Measurements from ENCODE around the gene NKRF. TPM values are rescaled to one million over a fixed set of nuclear protein-coding genes. Genes with fewer than 3 reads are reported as not detected.

NKRF gene
- total and polyA plus RNA-seq, 12 donors = 2.8 to 6.9 (median 4.6) TPM

DNA sequence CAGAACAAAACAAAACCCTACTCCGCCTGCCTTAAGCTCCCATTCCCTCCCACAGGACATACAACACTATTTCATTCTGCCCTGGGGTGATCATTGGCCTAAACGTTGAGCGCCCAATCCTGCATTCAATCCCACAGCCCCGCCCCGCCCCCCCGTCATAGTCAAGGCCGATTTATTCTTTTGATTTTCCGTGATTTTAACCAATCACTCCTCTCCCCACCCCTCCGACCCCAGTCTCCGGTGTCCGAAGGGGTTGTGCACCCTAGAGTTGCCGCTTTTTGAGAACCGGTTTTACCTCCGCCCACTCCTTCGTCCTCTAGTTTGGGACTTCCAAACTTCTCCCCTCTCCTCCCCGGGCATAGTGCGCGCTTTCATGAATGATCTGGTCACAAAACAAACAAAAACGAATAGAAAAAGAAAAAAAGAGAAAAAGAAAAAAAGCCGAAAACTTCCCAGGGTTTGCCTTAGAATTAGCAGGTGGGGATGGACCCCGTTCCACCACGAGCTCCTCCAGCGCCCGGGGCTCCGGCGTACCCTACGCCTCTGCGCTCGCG is 32.3 kb downstream of the NKRF start:
- DNase-seq (peak; percentile 12 to 34), ATAC-seq (peak; percentile 15 to 49 (median 40))
- Histone ChIP-seq H3K36me3 (peaks cover 0 to 14% (median 0%) of the 10 kb centered on the region in 9 donors), H3K27ac (peak overlapping the region; percentile 85 to 98 (median 93)), H3K9me3 (no peaks in the 10 kb centered on the region), H3K4me1 (peaks cover 0 to 30% (median 17%) of the 10 kb centered on the region in 9 donors), H3K27me3 (no peaks in the 10 kb centered on the region), H3K4me3 (peak overlapping the region; percentile 32 to 82 (median 74))
- WGBS, 2 donors = 0 to 1% methylated on average over 28 to 29 of the region's 30 CpGs
- intact Hi-C loops (cut with DNase I) = loop anchor here in 2 of 10 donors (1.0 to 10.0 kb wide), 2 partner anchors 9 to 59 kb away; partner anchors contain the start of gene STEEP1 (in 1 of the 2)
- TF ChIP-seq, protein P1, sequence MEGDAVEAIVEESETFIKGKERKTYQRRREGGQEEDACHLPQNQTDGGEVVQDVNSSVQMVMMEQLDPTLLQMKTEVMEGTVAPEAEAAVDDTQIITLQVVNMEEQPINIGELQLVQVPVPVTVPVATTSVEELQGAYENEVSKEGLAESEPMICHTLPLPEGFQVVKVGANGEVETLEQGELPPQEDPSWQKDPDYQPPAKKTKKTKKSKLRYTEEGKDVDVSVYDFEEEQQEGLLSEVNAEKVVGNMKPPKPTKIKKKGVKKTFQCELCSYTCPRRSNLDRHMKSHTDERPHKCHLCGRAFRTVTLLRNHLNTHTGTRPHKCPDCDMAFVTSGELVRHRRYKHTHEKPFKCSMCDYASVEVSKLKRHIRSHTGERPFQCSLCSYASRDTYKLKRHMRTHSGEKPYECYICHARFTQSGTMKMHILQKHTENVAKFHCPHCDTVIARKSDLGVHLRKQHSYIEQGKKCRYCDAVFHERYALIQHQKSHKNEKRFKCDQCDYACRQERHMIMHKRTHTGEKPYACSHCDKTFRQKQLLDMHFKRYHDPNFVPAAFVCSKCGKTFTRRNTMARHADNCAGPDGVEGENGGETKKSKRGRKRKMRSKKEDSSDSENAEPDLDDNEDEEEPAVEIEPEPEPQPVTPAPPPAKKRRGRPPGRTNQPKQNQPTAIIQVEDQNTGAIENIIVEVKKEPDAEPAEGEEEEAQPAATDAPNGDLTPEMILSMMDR (IDR thresholded peaks at IDR 0.05) = no peak

DNA sequence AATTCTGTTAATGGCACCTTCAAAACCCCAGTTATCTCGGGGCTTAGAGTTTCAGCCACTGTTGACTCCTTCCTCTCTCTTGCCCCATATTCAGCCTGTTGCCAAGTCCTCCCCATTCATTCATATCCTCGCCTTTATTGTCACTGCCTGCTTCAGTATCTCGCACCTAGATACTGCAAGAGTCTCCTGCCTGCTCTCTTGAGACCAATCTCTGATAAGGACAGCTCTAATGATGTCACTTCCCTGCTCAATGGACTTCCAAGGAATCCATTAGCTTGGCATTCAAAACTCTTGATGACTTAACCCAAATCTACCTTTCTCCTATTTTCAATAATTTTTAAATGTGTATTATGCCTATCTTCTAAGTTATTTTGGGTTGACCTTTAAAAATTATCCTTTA is 33.0 kb downstream of the NKRF start:
- 17 to 25% methylated on average over 3 of the region's 3 CpGs for WGBS, 2 donors
- no peak for DNase-seq
- TF ChIP-seq, protein P1 (IDR thresholded peaks at IDR 0.05) = no peak
- ATAC-seq = no peak
- no peaks in the 10 kb centered on the region for H3K27me3 ChIP-seq
- H3K4me3 ChIP-seq = peak overlapping the region in 9 of 10 donors; percentile 49 to 82 (median 74)
- H3K36me3 ChIP-seq = peaks cover 0 to 11% (median 0%) of the 10 kb centered on the region in 9 donors
- H3K9me3 ChIP-seq = no peaks in the 10 kb centered on the region
- H3K4me1 ChIP-seq = peaks cover 0 to 30% (median 17%) of the 10 kb centered on the region in 9 donors
- peak overlapping the region in 9 of 10 donors; percentile 85 to 98 (median 94) for H3K27ac ChIP-seq
- intact Hi-C loops (cut with DNase I) = loop anchor here in 1 of 10 donors (10.0 kb wide), 1 partner anchor 58 kb away; no protein-coding TSS in a partner anchor

DNA sequence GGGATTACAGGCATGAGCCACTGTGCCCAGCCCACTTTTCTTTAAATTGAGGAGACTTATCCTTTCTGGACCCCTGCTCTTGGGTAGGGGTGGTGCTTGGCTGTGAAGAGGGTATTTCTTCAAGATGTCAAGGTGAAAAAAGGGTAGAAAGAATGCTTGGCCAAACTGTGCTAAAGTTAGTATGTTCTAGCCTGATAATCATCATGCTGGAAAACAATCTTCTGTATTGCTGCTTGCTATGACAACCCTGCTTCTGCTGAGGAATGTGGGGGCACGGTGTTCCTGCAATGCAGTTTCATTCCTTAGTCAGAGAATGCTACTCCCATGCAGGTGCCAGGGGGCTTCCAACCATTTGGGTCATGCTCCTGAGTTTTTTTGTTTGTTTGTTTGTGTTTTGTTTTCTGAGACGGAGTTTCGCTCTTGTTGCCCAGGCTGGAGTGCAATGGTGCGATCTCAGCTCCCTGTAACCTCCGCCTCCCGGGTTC is 35.8 kb downstream of the NKRF start:
- H3K4me1 ChIP-seq = peaks cover 0 to 10% (median 9%) of the 10 kb centered on the region in 9 donors
- TF ChIP-seq, protein P1 (IDR thresholded peaks at IDR 0.05) = no peak
- DNase-seq (no peak), ATAC-seq (no peak)
- no peaks in the 10 kb centered on the region for H3K36me3 ChIP-seq
- 90% methylated on average over 6 of the region's 6 CpGs for WGBS, 2 donors
- intact Hi-C loops (cut with DNase I) = loop anchor here in 1 of 10 donors (10.0 kb wide), 1 partner anchor 56 kb away; no protein-coding TSS in a partner anchor
- no peak overlapping the region for H3K27ac ChIP-seq
- no peaks in the 10 kb centered on the region for H3K27me3 ChIP-seq
- no peaks in the 10 kb centered on the region for H3K9me3 ChIP-seq
- no peak overlapping the region for H3K4me3 ChIP-seq

DNA sequence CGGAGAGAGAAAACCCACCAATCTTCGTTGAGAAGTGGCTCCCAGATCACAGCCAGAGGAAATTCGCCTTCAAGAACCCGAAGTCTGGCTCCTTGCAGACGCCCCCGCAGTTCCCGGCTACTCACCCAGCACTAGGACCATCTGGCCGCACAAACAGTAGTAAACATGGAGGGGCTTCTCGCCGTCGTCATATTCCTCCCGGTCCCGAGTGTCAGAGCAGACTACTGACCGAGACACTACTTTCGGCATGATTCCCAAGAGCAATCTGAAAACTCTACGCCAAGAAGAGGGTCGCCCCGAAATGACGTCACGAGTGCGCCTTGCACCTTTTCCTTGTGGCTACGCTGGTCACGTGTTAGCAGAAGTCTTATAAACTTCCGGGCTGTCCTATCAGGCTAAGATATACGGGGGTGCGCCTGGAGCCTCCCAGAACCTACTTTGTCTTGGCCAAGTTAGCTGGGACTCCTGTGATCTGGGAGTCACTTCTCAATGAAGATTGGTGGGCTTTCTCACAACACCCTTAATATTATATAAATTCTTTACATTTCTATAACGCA is 41.0 kb downstream of the NKRF start, which contains the start of gene STEEP1:
TSS of gene STEEP1 (minus strand) at position 303 of the 557 bp plus-strand sequence. CDS start at position 249, 54 bp downstream.
- 0 to 1% methylated on average over 26 to 27 of the region's 27 CpGs for WGBS, 2 donors
- TF ChIP-seq, protein P1 (IDR thresholded peaks at IDR 0.05) = no peak
- ATAC-seq = peak; percentile 92 to 99 (median 98)
- Histone ChIP-seq H3K4me3 (peak within 1 kb of the TSS; percentile 35 to 70 (median 65)), H3K4me1 (peaks cover 0 to 13% (median 0%) of the 10 kb centered on the region in 9 donors), H3K36me3 (peaks cover 0 to 16% (median 0%) of the 10 kb centered on the region in 9 donors), H3K27me3 (no peaks in the 10 kb centered on the region), H3K9me3 (no peaks in the 10 kb centered on the region), H3K27ac (peak within 1 kb of the TSS in 9 of 10 donors; percentile 36 to 81 (median 70))
- intact Hi-C loops (cut with DNase I) = loop anchor here in 1 of 10 donors (1.0 kb wide), 1 partner anchor 9 kb away; the partner anchor contains the start of gene UBE2A
- DNase-seq = peak; percentile 87 to 92

Data from heart right ventricle (tissue), 16 donors.